Activated naive CD8-positive, alpha-beta T cell treated with anti-CD3 and anti-CD28 coated beads, Interleukin-2, amount 50 U/mL, for 16 hours (primary cell): ENCODE data around the gene UVRAG.
"Not testable (repeated sequence)": the region's sequence is repeated elsewhere in the genome, so short reads cannot be mapped to it uniquely, and the experiment has no call there.

ENCODE experiments used
- DNase-seq: peaks from one replicate; pipeline ENCODE4 v3.0.0-alpha.2; 2020; ENCODE audit warnings: low read depth, low spot score

UVRAG gene

DNA sequence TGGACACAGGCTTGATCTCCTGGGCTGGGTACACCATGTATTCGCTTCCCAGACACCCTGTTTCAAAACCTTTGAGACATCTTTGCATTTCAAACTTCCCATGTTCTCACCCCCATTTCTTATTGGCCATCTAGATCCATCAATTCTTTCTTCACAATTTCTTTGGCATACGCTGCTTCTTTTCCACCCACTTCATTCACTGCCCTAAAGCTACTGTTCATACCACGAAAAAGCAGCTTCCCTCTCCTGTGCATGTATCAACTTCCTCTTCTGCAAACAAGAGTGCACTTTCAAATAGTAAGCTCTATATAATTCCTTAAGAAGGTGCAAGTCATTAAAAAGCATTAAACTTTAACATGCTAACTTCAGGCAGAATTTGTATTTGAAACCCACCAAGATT is 21.4 kb downstream of the UVRAG start:
- DNase-seq = no peak

DNA sequence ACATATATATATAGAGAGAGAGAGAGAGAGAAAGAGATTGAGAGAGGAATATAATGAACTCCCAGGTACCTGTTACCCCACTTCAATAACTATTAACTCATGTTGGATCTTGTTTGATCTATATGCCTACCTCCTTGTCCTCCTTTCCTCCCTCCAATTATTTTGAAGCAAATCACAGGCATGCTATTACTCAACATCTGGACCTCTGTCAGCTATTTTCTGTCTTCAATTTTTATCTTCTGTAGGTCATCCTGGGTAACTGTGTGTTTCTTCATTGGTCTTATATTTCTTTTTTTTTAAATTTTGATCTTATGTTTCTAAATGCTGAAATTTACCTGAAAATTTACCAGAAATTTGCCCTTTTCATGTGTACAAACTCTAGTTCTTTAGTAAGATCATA is 24.8 kb downstream of the UVRAG start:
- DNase-seq = no peak

GRCh38 chr11:75840522-75840921 is 25.5 kb downstream of the UVRAG start:
- DNase-seq = no peak

GRCh38 chr11:75841739-75842138 is 26.7 kb downstream of the UVRAG start:
- DNase-seq = no peak

GRCh38 chr11:75845324-75845723 is 30.3 kb downstream of the UVRAG start:
- no peak for DNase-seq

DNA sequence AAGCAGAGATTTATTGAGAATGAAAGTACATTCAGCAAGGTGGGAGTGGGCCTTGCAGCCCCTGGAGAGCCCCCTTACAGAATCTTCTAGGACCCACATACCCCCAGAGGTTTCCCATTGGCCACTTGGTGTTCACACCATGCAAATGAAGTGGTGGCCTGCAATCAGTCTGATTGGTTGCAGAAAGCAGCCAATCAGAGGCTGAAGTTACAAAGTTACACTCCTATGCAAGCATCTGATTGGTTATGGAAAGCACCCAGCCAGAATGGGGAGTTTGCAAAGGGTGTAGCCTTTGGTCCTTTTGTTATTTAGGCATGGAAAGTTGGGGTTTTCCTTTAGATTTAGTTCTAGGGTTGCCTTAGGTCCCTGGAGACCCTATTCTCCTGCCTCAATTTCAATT is 34.9 kb downstream of the UVRAG start:
- no peak for DNase-seq

DNA sequence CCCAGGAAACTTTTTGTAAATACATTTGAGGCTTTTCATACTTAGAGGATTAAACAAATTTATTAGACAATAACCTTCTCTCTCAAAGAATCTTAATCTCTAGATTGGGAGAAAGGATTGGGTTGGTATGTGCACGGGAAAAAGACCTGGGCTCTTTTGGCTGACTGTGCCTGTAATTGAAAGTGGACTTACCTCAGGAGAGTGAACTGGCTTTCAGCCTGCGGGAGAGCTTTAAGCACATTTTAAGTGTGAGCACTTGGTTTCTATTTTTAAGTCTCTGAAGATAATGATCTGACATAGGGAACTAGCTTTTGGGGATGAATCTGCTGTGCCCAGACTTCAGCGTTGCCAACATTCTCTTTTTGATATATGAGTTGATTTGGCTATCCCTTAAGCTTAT is 35.8 kb downstream of the UVRAG start:
- DNase-seq = no peak

GRCh38 chr11:75851203-75851602 is 36.2 kb downstream of the UVRAG start:
- DNase-seq = no peak

- no peak for DNase-seq
These were observed 37.5 kb downstream of the UVRAG start for GRCh38 chr11:75852406-75853017.

DNA sequence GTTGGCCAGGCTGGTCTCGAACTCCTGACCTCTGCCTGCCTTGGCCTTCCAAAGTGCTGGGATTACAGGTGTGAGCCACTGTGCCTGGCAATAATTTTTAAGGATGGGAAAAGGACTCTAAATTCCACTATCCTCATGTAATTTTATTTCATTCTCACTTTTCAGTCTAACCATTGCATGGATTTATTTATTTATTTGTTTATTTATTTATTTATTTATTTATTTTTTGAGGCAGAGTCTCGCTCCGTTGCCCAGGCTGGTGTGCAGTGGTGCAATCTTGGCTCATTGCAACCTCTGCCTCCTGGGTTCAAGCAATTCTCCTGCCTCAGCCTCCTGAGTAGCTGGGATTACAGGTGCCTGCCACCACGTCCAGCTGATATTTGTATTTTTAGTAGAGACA is 38.6 kb downstream of the UVRAG start:
- DNase-seq = not testable (repeated sequence)

DNA sequence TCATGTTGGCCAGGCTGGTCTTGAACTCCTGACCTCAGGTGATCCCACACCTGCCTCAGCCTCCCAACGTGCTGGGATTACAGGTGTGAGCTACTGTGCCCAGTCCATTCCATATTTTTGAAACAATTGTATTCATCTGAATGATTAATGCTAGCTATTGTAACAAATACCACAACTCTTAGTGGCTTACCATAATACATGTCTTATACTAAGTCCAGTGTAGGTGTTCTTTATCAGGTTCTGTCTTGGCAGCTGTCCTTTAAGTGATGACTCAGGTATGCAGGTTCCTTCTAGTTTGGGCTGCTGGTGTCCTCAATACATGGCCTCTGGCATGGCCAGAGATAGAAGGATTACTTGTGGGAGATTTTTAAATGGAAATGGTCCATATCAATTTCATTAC is 39.0 kb downstream of the UVRAG start:
- DNase-seq = no peak

DNA sequence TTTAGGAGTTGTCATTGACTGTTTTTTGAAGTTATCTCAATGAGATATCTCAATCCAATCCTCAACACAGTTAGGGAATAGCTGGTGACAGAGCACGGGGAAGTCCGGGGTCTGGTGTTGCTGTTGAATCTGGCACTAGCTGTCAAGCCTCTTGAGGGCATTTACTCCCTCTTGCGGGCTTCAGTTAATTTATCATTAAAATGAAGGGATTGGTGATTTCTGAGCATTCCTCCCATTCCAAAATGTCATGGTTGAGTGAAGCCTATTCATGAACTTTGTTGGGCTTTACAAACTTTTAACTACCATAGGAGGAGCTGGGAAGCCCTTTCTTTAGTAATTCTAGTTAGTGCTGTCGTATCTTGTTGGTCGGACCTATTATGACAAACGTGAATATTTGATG is 40.2 kb downstream of the UVRAG start:
- DNase-seq = no peak

- DNase-seq = no peak
These were observed 41.9 kb downstream of the UVRAG start for GRCh38 chr11:75856912-75857311.

DNA sequence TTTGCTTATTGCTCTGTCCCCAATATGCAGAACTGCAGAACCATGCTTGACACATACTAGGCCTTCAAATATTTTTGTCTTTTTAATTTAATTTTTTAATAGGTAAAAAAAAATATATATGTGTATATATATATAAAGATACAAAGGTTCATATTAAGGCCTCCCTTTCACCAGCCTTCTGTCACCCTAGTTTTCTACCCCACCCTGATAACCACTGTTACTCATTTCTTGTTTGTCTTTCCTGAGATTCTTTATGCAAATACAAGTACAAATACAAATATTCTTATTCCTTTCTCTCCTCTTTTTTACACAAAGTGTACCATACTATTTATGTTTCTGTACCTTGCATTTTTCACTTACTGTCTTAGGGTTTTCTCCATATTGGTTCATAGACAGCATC is 43.0 kb downstream of the UVRAG start:
- DNase-seq = no peak

- DNase-seq = no peak
These were observed 43.6 kb downstream of the UVRAG start for GRCh38 chr11:75858613-75859012.

- DNase-seq = no peak
These were observed 44.6 kb downstream of the UVRAG start for GRCh38 chr11:75859614-75860013.

DNA sequence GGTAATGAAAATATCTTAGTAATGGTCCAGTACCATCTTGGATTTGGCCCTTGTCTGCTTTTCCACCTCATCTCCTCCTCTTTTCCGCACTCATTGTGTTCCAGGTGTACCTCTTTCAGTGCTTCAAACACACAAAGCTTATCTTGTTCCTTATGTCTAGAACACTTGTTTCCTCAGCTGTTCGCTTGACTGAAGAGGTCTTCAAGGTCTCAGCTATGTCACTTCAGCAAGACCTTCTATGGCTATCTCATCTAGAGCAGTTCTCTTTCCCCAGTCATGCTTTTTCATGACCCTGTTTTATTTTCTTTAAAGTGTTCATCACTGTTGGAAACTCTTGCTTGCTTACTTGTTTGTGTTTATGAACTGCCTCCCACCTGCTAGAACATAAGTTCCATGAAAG is 47.4 kb downstream of the UVRAG start:
- DNase-seq = no peak

DNA sequence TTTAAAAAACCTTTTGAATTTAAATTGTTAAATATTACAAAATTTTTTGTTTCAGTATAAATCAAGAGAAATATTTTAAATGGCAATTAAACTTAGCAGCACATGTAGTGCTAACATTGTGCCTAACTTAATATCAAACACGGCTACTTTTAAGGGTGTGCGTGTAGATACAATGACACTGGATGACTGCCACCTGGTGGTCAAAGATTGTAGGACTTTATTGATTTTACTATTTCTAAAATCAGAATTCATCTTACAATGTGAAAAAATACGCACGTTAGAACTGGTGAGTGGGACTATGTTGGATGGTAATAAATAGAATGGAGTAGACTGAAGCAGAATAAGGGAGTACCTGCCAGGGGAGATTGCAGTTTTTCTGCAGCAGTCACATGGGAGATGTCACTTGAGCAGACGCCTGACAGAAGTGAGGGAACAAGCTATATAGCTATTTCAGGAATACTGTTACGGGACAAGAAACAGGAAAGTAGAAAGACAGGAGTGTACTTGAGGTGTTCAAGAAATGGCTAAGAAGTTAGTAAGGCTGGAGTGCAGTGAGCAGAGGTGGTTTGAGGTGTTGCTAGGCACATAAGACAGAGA is 52.9 kb downstream of the UVRAG start:
- DNase-seq = peak; percentile 7

DNA sequence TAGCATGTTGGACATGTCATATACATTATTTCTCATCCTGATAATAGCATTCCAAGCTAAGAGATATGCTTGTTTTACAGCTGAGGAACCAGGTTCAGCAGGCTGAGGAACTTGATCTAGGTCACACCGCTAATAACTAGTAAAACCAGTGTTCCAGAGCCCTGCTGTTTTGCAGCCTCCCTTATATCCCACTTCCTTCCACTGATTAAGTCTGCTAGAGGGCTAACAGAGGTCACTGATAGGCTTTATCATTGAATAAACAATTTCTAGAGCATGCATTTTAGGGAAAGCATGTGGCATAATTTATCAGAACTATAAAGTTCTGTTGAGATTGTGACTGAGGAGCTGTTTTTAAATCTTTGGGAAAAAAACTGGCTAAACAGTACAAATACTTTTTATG is 54.0 kb downstream of the UVRAG start:
- DNase-seq = no peak

GRCh38 chr11:75869661-75870455 is 54.8 kb downstream of the UVRAG start:
- no peak for DNase-seq

GRCh38 chr11:75872887-75873416 is 57.9 kb downstream of the UVRAG start:
- DNase-seq = no peak

- no peak for DNase-seq
These were observed 58.6 kb downstream of the UVRAG start for GRCh38 chr11:75873417-75874221.
